HG03064 (cell line): ENCODE data around the gene C14orf39.
"Not testable (repeated sequence)": the region's sequence is repeated elsewhere in the genome, so short reads cannot be mapped to it uniquely, and the experiment has no call there.

Source experiments
- ATAC-seq: cut with Tn5 transposase; IDR thresholded peaks from one replicate; pipeline ENCODE4 v1.9.1; 2021; ENCODE audit warnings: low read depth; ENCODE audit not compliant: unreplicated experiment

Gene C14orf39

DNA sequence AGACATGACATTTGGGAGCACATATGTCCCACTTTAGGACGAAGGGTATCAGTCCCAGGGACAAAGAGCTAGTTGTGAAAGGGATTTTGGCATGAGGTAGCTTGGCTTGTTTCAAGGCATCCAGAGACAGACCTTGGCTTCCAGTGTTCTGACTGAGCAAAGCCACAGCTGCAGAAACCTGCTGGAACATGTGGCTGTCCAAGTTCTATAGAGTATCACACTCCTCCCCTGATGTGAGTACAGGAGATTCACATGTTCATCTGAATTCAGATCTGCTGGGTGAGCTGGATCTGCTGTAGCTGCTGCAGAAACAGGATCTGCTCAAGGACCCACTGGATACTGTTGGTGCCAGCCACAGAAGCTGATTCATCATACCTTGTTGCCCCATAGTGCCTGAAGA lies 10.1 kb upstream of the C14orf39 start:
- ATAC-seq = no peak

DNA sequence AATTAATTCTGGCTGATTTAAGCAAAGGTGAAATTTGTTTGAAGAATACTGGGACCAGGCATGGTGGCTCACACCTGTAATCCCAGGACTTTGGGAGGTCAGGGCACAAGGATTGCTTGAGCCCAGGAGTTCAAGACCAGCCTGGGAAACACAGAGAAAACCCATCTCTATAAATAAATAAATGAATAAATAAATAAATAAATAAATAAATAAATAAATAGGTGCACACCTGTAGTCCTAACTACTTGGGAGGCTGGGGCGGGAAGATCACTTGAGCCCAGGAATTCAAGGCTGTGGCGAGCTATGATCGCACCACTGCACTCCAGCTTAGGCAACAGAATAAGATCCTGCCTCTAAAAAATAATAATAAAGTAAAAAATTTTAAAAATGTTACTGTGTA lies 4.4 kb upstream of the C14orf39 start:
- no peak for ATAC-seq

DNA sequence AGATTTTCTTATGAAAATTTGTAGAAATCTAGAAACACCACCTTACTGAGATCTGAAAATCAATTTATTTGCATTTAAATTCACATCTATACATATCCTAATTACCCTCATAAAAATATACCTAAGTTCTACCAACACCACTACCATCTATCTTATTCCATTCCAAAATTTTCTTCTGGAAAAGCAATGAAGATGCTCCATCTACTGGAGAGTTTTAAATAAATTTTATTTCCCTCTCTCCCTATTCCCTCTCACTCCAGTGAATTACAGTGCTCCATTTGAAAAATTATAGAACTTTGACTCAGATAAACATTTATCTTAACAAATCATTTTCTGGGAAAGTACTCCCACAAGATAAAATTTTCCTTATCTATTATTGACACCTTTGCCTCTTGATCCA lies 2.3 kb upstream of the C14orf39 start:
- ATAC-seq = no peak

DNA sequence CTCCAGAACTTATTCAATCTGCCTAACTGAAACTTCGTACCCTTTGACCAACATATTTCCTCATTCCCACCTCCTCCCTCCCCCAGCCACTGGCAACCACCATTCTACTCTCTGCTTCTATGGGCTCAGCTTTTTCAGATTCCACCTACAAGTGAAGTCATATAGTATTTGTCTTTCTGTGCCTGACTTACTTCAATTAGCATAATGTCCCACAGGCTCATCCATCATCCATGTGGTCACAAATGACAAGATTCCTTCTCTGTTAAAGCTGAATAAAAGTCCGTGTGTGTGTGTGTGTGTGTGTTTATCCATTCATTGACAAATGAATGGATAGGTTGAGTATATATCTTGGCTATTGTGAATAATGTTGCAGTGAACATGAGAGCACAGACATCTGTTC lies 1.3 kb upstream of the C14orf39 start:
- ATAC-seq = no peak

DNA sequence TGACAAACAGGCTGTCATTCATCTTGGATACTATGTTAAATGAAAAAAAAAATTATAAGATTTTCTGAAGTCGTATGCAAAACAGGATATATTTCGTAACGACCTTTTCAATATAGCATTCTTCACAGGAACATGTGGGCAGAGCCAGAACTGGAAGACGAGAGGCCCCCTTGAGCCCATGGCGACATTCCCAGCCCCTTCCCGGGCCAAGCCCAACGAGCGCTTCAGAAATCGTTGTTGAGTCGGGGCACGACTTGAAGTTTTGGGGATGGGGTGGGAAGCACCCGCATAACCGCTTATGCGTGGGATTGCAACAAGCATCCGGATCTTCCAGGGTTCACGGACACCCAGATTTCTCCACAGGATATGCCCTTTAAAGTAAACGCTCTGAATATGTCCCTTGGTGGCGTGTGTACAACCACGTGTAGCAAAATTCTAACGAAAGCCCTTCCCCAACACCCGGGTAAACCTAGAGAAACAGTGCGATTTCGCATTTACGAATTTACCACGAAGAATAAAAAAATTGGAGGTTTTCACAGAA lies 736 bp downstream of the C14orf39 start:
- ATAC-seq = no peak

DNA sequence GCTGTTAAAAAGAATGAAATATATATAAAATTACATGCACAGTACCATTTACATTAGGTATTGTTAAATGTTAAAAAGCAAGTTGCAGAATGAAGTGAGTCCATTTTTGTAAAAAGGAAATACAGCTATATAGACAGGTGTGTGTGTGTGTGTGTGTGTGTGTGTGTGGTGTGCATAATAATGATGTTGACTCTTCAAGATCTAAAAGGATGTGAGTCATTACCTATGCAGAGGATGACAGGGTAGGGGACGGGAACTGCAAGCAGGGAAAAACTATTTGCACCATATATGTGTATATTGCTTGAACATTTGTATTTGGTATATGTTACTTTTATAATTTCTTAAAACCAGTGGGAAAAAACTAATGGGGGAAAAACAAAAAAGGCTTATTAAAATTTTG lies 3.1 kb downstream of the C14orf39 start:
- no peak for ATAC-seq

DNA sequence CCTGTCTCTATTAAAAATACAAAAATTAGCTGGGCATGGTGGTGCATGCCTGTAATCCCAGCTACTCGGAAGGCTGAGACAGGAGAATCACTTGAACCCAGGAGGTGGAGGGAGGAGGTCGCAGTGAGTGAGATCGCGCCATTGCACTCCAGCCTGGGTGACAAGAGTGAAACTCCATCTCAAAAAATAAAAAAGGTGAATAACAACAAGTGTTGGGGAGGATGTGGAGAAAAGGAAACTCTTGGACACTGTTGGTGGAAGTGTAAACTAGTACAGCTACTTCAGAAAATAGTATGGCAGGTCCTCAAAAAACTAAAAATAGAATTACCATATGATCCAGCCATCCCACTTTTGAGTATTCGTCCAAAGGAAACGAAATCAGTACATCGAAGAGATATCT lies 5.6 kb downstream of the C14orf39 start:
- not testable (repeated sequence) for ATAC-seq

DNA sequence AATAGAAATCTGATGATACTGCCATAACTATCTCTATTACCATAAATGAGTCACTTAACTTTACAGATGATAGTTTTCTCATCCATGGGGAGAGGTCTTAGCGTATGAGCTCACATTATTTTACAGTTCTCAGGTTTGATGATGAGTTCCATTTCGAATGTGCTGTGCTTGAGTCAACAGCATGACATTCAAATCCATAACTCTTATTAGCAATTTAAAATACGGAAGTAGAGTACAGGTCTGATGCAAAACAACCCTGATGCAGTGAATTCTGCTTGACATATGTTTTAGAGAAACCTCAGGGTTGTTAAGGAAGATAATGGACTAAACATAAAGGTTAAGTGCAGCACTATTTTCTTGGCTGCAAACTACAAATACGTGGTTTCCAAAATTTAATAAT lies 30.0 kb downstream of the C14orf39 start:
- no peak for ATAC-seq

DNA sequence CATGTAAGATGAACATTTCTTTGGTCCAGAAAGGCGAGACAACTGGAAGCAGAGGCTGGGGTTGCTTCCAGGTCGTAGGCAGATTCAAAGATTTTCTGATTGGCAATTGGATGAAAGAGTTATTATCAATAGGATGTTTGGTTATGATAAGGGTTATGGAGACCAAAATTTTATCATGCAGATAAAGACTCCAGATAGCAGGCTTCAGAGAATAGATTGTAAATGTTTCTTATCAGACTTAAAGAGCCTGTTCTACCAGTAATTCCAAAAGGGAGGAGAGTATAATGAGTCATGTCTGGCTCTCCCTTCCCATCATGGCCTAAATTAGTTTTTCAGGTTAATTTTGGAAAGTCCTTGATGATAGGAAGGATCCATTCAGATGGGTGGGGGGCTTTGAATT lies 55.6 kb downstream of the C14orf39 start:
- no peak for ATAC-seq

DNA sequence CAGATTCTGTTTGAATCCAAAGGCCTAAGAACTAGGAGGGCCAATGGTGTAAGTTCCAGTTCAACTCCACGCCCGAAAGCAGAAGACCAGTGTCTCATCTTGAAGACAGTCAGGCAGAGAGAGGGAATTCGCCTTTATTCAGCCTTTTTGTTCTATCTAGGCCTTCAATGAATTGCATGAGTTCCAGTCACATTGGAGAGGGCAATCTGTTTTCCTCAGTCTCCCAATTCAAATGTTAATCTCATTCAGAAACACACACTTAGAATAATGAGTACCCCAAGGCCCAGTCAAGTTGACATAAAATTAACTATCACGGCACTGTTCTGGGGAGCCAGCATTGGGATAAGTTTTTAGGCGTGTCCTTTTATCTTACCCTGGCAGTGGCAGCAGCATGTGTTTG lies 65.8 kb downstream of the C14orf39 start:
- no peak for ATAC-seq

DNA sequence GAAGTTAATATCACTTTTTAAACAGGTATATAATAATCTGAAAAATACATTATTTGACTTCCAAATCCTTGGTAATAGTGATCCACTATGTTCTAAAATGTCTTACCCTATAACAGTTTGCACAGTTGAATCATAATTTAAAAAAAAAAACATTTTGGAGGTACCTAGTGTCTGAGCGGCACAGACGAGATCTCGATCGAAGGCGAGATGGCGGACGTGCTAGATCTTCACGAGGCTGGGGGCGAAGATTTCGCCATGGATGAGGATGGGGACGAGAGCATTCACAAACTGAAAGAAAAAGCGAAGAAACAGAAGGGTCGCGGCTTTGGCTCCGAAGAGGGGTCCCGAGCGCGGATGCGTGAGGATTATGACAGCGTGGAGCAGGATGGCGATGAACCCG lies 88.3 kb downstream of the C14orf39 start:
- ATAC-seq = not testable (repeated sequence)

DNA sequence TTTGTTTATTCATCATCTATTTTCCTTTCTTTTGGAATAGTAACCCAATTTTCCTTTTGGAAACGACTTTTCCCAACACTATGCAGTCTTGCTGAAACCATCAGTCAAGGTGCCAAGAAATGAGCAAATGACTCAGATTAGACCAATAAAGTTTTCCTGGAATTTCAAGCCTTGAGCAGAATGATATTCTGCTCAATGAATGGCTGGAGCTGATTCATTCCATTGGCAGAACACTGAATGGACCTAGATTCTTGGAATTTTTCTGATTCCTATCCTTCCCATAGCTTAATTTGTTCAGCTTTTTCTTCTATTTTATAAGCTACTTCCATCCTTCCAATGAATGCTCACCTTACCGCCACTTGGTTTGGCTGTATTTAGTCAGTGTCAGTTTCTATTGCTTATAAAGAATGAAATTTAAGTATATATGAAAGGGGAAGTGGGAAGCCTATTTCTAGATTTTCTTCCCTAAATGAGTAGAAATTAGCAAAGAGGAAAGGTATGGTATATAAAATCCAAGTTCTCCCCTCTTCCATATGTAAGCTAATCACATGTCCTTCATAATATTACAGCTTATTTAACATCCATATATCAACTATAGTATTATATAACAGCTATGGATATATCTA lies 89.0 kb downstream of the C14orf39 start:
- no peak for ATAC-seq
